HFFc6 (cell line): ENCODE data around the gene IRX6. TPM values are rescaled to one million over a fixed set of nuclear protein-coding genes. Genes with fewer than 3 reads are reported as not detected.

Experiments used
- DNase-seq: peaks from one replicate; pipeline ENCODE4 v3.0.0-alpha.2; 2018
- H3K27ac Mint-ChIP-seq: 2 replicates; pipeline ENCODE4 v1.8.0; 2020; ENCODE audit warnings: mild to moderate bottlenecking, mixed read lengths
- H3K27me3 Mint-ChIP-seq: 2 replicates; pipeline ENCODE4 v1.8.0; 2021; ENCODE audit warnings: mild to moderate bottlenecking, moderate library complexity, mixed read lengths; ENCODE audit not compliant: insufficient read depth
- H3K36me3 Mint-ChIP-seq: 2 replicates; pipeline ENCODE4 v1.8.0; 2021; ENCODE audit warnings: low read depth, mixed read lengths
- H3K4me1 Mint-ChIP-seq: 2 replicates; pipeline ENCODE4 v1.8.0; 2020; ENCODE audit warnings: low read depth, mixed read lengths
- H3K4me3 Mint-ChIP-seq: 2 replicates; pipeline ENCODE4 v1.8.0; 2020; ENCODE audit warnings: mild to moderate bottlenecking, moderate library complexity, mixed read lengths
- H3K9me3 Mint-ChIP-seq: 2 replicates; pipeline ENCODE4 v1.8.0; 2020; ENCODE audit warnings: mild to moderate bottlenecking, mixed read lengths
- CTCF ChIP-seq: fragments of 200-600 bp; sonication (generic); IDR thresholded peaks from 2 replicates; pipeline ENCODE4 v1.5.0; 2021; ENCODE audit warnings: antibody characterized with exemption, mild to moderate bottlenecking
- total RNA-seq, 6 experiments: library from RNA; stranded (reverse); fragmentation: NEBNext Ultra II Directional; extraction: Animal tissue kit (Norgen Biotek cat#: 25700); gene quantifications; 2 replicates in 1 of 6; 3 replicates in 5 of 6; pipeline ENCODE4 v1.2.3, GENCODE V29; 2021

The IRX6 gene
- total RNA-seq, 6 experiments from 2014 or later: not detected

DNA sequence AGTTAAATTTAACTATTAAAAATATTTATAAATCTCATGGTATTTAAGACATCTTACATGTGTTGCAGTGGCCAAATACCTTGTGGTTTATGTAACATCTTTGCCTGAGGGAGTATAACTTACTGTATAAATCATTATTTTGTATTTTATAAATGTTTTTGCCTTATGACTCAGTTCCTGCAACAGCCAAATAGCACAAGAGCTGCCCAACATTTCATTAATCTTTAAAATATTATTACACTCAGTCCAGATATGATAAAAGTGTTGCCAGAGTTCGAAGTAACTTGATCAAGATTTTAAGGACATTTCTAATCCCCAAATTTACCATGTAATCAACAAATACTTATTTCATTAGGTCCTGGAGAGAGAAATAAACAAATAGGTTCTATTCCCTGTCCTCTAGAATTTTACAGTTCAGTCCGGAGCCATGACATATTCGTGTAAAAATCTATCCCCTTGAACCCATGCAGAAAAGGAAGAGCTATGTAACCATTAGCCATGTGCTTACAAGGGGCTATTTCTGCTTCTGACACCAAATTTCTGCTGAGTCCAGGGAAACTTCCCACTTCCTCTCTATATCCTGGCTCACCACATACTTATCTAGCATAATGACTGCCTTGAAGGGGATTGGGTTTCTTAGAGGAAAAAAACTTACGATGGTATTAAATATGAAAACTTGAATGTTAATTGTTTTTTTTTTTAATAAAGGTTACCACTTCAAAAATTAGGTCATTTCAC is 44.0 kb downstream of the IRX6 start:
- no peak for TF ChIP-seq CTCF
- Mint-ChIP-seq H3K9me3 (no peaks in the 10 kb centered on the region), H3K4me1 (peaks cover 18% of the 10 kb centered on the region), H3K36me3 (no peaks in the 10 kb centered on the region), H3K27ac (no peak overlapping the region), H3K4me3 (no peak overlapping the region), H3K27me3 (peaks cover 2% of the 10 kb centered on the region; the same call in 1 of the 2 replicates)
- DNase-seq: peak; percentile 44

DNA sequence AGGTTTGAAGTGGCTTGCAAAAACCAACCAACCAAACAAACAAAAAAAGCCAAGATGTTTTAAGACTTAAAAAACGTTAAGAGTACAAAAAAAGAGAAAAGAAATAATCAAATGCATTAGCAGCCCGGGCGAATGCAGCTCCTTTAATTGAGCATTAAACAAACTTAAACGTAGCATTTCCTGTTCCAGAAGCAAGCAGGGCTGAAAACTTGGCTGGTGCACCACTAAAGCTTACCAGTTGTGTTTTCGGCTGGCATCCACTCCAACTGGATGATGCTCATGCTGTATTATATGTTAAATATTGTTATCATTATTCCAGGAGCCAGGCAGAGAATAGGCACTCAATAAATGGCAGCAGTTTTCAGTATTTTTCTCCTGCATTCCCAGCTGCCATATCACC is 45.1 kb downstream of the IRX6 start:
- no peak for DNase-seq
- no peak for TF ChIP-seq CTCF
- Mint-ChIP-seq H3K27me3 (peaks cover 2% of the 10 kb centered on the region; the same call in 1 of the 2 replicates), H3K27ac (no peak overlapping the region), H3K36me3 (no peaks in the 10 kb centered on the region), H3K9me3 (no peaks in the 10 kb centered on the region), H3K4me1 (peaks cover 18% of the 10 kb centered on the region), H3K4me3 (no peak overlapping the region)

GRCh38 chr16:55370762-55371482 is 46.9 kb downstream of the IRX6 start:
- Mint-ChIP-seq H3K27ac (no peak overlapping the region), H3K36me3 (no peaks in the 10 kb centered on the region), H3K4me3 (peak overlapping the region; percentile 23; the same call in 1 of the 2 replicates), H3K9me3 (no peaks in the 10 kb centered on the region), H3K4me1 (peaks cover 18% of the 10 kb centered on the region), H3K27me3 (peaks cover 2% of the 10 kb centered on the region; the same call in 1 of the 2 replicates)
- no peak for DNase-seq
- TF ChIP-seq CTCF: peak; percentile 28; the same call in 1 of the 2 replicates

GRCh38 chr16:55372792-55373488 is 48.9 kb downstream of the IRX6 start:
- no peak for TF ChIP-seq CTCF
- no peaks in the 10 kb centered on the region for H3K9me3 Mint-ChIP-seq
- no peak overlapping the region for H3K27ac Mint-ChIP-seq
- H3K27me3 Mint-ChIP-seq: peaks cover 8% of the 10 kb centered on the region
- DNase-seq: no peak
- peaks cover 5% of the 10 kb centered on the region for H3K4me1 Mint-ChIP-seq
- H3K36me3 Mint-ChIP-seq: no peaks in the 10 kb centered on the region
- no peak overlapping the region for H3K4me3 Mint-ChIP-seq

DNA sequence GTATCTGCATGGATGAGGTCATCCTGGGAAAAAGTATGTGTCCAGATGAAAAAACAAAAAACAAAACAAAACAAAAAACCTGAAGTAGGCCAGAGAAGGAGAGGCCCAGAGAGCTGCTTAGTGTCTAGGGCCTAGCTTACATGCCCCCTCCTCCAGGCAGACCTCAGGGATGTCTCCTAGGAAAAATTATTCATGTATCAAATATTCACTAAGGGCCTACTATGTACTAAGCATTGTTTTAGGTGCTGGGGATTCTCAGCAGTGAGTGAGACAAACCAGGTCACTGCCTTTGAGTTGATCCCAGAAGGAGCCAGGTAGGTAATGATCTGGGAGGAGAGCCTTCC is 49.5 kb downstream of the IRX6 start:
- no peak for TF ChIP-seq CTCF
- H3K36me3 Mint-ChIP-seq: no peaks in the 10 kb centered on the region
- no peaks in the 10 kb centered on the region for H3K9me3 Mint-ChIP-seq
- peaks cover 8% of the 10 kb centered on the region for H3K27me3 Mint-ChIP-seq
- H3K4me3 Mint-ChIP-seq: no peak overlapping the region
- no peak overlapping the region for H3K27ac Mint-ChIP-seq
- H3K4me1 Mint-ChIP-seq: no peaks in the 10 kb centered on the region
- no peak for DNase-seq
